Measurements from ENCODE around the gene RRH.
"Not testable (repeated sequence)": the region's sequence is repeated elsewhere in the genome, so short reads cannot be mapped to it uniquely, and the experiment has no call there.

Gene RRH

GRCh38 chr4:109827672-109828071 is at the start of gene RRH:
TSS of gene RRH (plus strand) at chr4:109827972. CDS start at chr4:109828028, 56 bp downstream.
- no peak for DNase-seq

- not testable (repeated sequence) for DNase-seq
Observed at GRCh38 chr4:109782092-109782491, 45.7 kb upstream of the RRH start.

- DNase-seq, result no peak
Observed at GRCh38 chr4:109786846-109787245, 40.9 kb upstream of the RRH start.

GRCh38 chr4:109787807-109788206 is 40.0 kb upstream of the RRH start:
- no peak for DNase-seq

- DNase-seq, result no peak
Observed at GRCh38 chr4:109795059-109795458, 32.7 kb upstream of the RRH start.

GRCh38 chr4:109798866-109799265 is 28.9 kb upstream of the RRH start:
- no peak for DNase-seq

GRCh38 chr4:109801099-109801789 is 26.5 kb upstream of the RRH start:
- no peak for DNase-seq

- no peak for DNase-seq
Observed at GRCh38 chr4:109801895-109802319, 25.9 kb upstream of the RRH start, which contains the start of gene CFI. TSS of gene CFI (minus strand) at chr4:109801999. CDS start at chr4:109801971, 28 bp downstream.

GRCh38 chr4:109803924-109804571 is 23.7 kb upstream of the RRH start:
- DNase-seq, result peak; percentile 2

GRCh38 chr4:109809655-109810054 is 18.1 kb upstream of the RRH start:
- no peak for DNase-seq

- no peak for DNase-seq
Observed at GRCh38 chr4:109810552-109811387, 17.0 kb upstream of the RRH start.

- DNase-seq, result no peak
Observed at GRCh38 chr4:109811707-109812106, 16.1 kb upstream of the RRH start.

- peak; percentile 86 for DNase-seq
Observed at GRCh38 chr4:109815151-109816081, 12.4 kb upstream of the RRH start, which contains the start of gene GAR1. TSS of gene GAR1 (plus strand) at chr4:109815762. CDS start at chr4:109816165, 403 bp downstream.

GRCh38 chr4:109816082-109816442 is 11.7 kb upstream of the RRH start:
- peak; percentile 33 for DNase-seq

- no peak for DNase-seq
Observed at GRCh38 chr4:109816894-109817293, 10.9 kb upstream of the RRH start.

GRCh38 chr4:109818268-109818667 is 9.5 kb upstream of the RRH start:
- no peak for DNase-seq

GRCh38 chr4:109820563-109820962 is 7.2 kb upstream of the RRH start:
- no peak for DNase-seq

GRCh38 chr4:109821185-109821584 is 6.6 kb upstream of the RRH start:
- DNase-seq, result no peak

GRCh38 chr4:109826719-109827118 is 1.1 kb upstream of the RRH start:
- DNase-seq, result no peak

GRCh38 chr4:109833756-109834155 is 6.0 kb downstream of the RRH start:
- no peak for DNase-seq

GRCh38 chr4:109836985-109837384 is 9.2 kb downstream of the RRH start:
- DNase-seq, result no peak

- no peak for DNase-seq
Observed at GRCh38 chr4:109846395-109847098, 18.8 kb downstream of the RRH start.
